NCI-H2227 treated with DMSO at 0.1 percent for 48 hours (cell line): Measurements from ENCODE around the gene RNFT2.
"Not testable (repeated sequence)": the region's sequence is repeated elsewhere in the genome, so short reads cannot be mapped to it uniquely, and the experiment has no call there.

Experiments
- DNase-seq: peaks from one replicate; lab custom pipeline; 2025; lab: John Stamatoyannopoulos, UW

RNFT2 gene

DNA sequence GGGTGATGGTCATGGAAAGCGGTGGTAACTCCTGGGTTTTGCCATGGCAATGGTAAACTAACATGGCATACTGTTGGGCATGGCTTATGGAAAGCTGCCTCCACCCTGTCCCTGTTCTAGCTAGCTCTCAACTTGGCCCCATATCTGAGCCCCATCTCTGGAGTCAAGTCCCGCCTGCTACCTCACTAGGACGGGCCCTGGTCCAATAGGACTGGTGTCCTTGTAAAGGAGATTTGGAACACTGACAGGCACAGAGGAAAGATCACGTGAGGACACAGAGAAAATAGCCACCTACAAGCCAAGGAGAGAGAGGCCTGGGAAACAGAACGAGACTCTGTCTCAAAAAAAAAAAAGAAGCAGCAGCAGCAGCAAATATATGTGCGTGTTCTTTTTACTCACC lies 59.8 kb downstream of the RNFT2 start:
- no peak for DNase-seq

- DNase-seq: no peak
Measured at GRCh38 chr12:116798719-116799118, 60.6 kb downstream of the RNFT2 start.

DNA sequence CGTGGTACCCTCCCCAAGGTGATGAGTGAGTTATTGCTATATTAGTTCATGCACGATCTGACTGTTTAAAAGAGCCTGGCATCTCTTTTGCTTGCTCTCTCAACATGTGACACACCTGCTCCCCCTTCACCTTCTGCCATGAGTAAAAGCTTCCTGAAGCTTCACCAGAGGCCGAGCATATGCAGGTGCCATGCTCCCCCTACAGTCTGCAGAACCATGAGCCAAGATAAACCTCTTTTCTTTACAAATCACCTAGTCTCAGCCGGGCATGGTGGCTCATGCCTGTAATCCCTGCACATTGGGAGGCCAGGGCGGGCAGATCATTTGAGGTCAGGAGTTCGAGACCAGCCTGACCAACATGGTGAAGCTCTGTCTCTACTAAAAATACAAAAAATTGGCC lies 61.8 kb downstream of the RNFT2 start:
- DNase-seq: no peak

DNA sequence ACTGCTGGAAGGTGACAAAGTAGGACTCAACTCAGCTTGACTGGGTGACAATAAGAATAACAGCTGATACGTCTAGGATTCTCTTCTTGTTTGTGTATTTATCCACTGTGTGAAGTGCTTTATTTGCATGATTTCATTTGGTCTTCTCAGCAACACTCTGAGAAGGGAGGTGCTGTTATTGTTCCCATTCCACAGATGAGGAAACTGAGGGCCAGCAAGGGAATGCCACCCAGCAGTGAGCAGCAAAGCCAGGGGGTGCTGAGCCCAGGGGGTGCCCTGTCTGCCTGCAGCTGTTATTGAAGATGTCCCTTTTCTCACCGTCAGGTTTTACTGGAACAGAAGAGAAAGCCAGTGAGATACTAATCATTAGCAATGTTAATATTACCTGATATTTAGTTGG lies 62.8 kb downstream of the RNFT2 start:
- no peak for DNase-seq

- no peak for DNase-seq
Measured at GRCh38 chr12:116802018-116802417, 63.9 kb downstream of the RNFT2 start.

DNA sequence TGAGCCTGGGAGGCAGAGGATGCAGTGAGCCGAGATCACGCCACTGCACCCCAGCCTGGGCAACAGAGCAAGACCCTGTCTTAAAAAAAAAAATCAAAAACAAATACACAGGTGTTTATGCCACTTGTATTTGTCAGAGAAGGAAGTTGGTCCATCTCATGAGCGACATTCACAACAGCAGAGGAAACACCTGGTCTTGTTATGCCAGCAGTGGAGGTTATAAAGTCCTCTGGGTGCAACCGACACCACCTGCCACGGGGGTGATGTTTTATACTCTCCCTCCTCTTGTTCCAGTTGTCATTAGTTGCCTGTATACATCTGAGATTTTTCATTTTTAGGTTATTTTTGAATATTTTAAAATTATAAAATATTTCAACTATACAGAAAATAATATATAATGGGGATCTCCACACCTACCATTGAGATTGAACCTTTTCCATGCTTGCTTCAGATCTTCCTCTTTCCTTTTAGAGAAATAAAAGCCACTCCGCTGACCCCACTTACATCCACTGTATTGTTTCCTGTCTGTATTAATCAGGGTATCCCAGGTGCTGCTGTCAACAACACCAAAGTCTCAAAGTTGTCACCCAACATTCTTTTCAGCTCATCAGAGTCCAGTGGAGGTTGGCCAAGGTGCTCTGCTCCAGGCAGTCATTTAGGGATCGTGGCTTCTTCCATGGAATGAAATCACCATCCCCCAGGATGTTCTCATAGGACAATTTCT lies 65.1 kb downstream of the RNFT2 start:
- no peak for DNase-seq

DNA sequence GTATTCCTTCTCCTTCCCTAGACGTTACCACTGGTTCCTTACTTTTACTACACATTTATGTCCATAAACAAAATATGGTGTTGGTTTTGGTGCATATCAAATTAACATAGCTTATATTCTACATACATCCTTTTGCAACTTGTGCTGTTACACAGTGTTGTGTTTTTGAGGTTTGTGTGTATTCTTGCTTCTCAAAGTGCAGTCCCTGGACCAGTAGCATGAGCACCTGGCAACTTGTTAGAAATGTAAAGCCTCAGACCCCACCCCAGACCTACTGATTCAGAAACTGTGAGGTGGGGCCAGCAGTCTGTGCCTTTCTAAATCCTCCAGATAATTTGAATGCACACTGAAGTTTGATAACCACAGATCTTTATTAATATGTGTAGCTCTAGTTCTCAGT lies 65.9 kb downstream of the RNFT2 start:
- DNase-seq: no peak

- no peak for DNase-seq
Measured at GRCh38 chr12:116806845-116807440, 68.8 kb downstream of the RNFT2 start.

DNA sequence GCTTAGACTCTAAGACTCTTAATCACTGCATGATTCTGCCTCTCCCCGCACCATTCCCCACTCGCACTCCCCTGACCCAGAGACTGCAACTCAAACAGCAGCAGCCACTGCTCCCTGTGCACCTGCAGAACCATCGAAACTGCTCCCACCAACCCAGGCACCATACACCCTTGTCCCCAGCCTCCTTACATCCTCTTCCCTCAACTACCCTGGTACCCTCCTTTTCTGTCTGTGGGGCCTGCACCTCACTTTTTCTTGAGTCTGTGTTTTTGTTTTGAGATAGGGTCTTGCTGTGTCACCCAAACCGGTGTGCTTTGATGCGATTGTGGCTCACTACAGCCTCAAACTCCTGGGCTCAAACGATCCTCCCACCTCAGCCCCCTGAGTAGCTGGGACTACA lies 69.4 kb downstream of the RNFT2 start:
- no peak for DNase-seq

GRCh38 chr12:116808113-116809105 lies 70.3 kb downstream of the RNFT2 start:
- peak; percentile 19 for DNase-seq

DNA sequence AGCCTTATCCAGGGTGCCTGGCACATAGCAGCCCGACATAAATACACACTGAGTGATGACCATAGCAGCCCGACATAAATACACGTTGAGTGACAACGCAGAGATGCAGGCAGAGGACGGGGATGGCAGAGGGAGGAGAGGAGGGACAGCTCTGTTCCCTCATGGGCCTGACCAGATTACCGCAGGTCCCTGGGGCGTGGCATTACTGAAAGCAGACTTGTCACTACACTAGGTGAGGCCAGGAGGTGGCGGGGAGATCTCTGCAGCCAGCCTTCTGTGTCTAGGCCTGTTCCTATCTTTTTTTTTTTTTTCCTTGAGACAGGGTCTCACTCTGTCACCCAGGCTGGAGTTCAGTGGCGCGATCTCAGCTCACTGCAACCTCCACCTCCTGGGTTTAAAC lies 74.1 kb downstream of the RNFT2 start:
- DNase-seq: no peak

GRCh38 chr12:116813271-116814041 lies 75.3 kb downstream of the RNFT2 start:
- DNase-seq: no peak

DNA sequence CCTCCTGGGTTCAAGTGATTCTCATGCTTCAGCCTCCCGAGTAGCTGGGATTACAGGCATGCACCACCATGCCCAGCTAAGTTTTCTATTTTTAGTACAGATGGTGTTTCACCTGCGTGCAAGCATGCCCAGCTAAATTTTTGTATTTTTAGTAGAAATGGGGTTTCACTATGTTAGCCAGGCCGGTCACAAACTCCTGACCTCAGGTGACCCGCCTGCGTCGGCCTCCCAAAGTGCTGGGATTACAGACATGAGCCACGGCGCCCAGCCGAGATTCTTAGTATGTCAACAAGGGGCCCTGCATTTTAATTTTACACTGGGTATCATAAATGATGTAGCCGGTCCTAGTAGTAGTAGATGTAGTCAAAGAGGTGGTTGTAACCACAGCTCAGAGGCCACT lies 76.7 kb downstream of the RNFT2 start:
- not testable (repeated sequence) for DNase-seq

GRCh38 chr12:116818341-116818856 lies 80.3 kb downstream of the RNFT2 start:
- no peak for DNase-seq

DNA sequence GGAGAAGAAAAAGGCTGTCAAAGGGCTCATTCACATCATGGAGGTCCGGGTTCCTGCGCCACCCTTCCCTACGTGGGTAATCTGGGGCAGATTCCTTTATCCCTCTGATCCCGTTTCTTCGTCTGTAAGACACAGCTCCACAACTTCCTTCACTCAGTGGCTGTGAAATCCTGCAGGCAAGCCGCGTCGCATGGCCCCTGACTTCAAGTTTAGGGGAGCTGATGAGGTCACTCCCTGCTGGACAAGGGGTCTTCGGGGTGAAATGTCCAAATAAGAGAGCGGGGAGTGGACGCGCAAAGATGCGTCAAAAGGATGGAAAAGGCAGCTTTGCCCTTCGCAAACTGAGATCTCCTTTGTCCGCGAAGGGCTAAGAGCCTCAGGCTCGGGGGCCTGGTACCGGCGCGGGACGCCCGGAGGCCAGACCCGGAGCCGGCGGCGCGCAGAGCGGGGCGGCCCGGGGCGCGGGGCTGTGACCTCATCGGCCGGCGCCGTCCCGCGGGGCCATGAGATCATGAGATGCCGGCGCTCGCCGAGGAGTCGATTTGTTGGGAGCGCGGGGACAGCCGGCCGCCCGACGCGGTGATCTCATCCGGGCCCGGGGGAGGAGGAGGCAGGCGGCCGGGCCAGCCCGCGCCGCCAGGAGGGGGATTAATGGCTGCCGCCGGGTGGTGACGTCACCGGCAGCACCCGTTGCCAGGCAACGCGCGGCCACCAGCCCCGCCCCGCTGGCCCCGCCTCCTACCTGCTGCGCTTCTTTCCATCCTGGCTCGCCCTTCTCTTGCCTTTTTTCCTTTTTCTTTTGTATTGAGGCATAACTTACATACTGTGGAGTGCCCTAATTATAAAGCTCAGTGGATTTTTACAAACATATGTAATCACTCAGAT lies 81.1 kb downstream of the RNFT2 start:
- DNase-seq: peak; percentile 85

DNA sequence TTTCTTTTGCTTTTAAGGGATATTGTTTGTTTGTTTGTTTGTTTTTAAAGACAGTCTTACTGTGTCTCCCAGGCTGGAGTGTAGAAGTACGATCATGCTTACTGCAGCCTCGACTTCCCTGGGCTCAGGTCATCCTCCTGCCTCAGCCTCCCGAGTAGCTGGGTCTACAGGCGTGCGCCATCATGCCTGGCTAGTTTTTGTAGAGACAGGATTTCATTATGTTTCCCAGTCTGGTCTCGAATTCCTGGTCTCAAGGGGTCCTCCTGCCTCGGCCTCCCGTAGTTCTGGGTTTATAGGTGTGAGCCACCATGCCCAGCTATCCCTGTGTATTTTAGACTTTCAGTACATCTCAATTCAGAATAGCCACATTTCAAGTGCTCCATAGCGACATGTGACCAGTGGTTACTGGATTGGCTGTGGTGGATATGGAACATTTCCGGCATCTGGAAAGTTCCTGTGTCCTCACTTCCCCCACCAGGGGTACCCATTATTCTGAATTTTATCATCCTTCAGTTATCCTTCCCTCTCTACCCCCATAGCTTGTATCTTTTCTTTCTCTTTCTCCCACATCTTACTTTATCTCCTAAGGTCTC lies 82.0 kb downstream of the RNFT2 start:
- no peak for DNase-seq

- no peak for DNase-seq
Measured at GRCh38 chr12:116821291-116821690, 83.2 kb downstream of the RNFT2 start.

GRCh38 chr12:116827432-116827831 lies 89.3 kb downstream of the RNFT2 start:
- no peak for DNase-seq

DNA sequence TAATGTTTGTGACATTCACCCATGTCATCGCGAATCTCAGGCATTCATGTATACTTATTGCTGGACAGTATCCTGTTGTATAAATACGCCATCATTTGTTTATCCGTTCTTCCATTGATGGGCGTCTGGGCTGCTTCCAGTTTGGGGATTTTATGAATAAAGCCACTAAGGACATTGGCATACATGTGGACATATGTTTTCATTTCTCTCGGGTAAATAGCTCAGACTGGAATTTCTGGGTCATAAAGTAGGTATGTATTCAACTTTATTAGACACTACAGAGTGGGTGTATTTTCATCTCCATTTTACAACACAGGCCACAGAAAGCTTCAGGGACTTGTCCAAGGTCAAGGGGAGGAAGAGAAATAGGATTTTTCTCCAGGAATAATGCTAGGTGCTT lies 94.2 kb downstream of the RNFT2 start:
- DNase-seq: no peak

DNA sequence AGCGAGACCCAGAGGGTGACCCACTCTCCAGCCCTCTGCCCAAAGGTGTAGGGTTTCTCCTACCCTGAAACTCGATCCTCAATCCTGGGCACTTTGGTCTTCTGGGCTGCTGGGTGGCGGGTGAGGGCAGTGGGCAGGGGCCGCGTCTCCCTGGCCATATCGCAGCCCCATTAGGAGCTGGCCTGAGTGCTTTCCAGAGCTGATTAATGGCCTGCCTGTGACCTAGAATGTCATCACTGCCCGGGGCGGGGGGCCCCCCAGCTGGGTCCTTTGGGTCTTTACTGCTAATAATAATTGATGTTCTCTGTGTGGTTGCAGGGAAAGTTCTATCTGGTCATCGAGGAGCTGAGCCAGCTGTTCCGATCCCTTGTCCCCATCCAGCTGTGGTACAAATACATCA lies 95.4 kb downstream of the RNFT2 start:
- no peak for DNase-seq
